Thymus (tissue), 11 donors: ENCODE measurements around the gene HPS4. TPM values are rescaled to one million over a fixed set of nuclear protein-coding genes. Genes with fewer than 3 reads are reported as not detected.
A peak's percentile ranks its signal among the peaks of the same experiment; 100 is the strongest.

ENCODE experiments used
- DNase-seq, 9 donors: peaks; one replicate each; pipeline ENCODE4 v3.0.0-alpha.2; 2013; ENCODE audit warnings: low spot score in 9 of 9, low read depth in 6 of 9, missing footprints in 1 of 9
- H3K27ac ChIP-seq, 2 donors: one replicate each; pipeline ENCODE4 v1.5.1; 2013; ENCODE audit warnings: control low read depth in 1 of 2, low read depth in 1 of 2, low read length in 1 of 2, mild to moderate bottlenecking in 1 of 2, moderate library complexity in 1 of 2
- H3K27me3 ChIP-seq, 2 donors: one replicate each; pipeline ENCODE4 v1.5.1; 2013; ENCODE audit warnings: low read length in 1 of 2; ENCODE audit not compliant: control insufficient read depth in 2 of 2, insufficient read depth in 1 of 2
- H3K36me3 ChIP-seq, 2 donors: one replicate each; pipeline ENCODE4 v1.5.1; 2013; ENCODE audit warnings: low read length in 1 of 2, mild to moderate bottlenecking in 1 of 2, moderate library complexity in 1 of 2; ENCODE audit not compliant: control insufficient read depth in 2 of 2, insufficient read depth in 2 of 2
- H3K4me1 ChIP-seq, 2 donors: one replicate each; pipeline ENCODE4 v1.5.1; 2013; ENCODE audit warnings: low read length in 2 of 2; ENCODE audit not compliant: control insufficient read depth in 2 of 2, insufficient read depth in 2 of 2
- H3K4me3 ChIP-seq, 2 donors: one replicate each; pipeline ENCODE4 v1.5.1; 2013; ENCODE audit warnings: low read length in 2 of 2, control low read depth in 1 of 2, mild to moderate bottlenecking in 1 of 2
- H3K9me3 ChIP-seq, 2 donors: one replicate each; pipeline ENCODE4 v1.5.1; 2013; ENCODE audit warnings: low read length in 1 of 2, mild to moderate bottlenecking in 1 of 2; ENCODE audit not compliant: control insufficient read depth in 2 of 2, insufficient read depth in 1 of 2
- WGBS: extraction: QIAGEN DNeasy Blood & Tissue Kit; methylation state at CpG from one replicate; pipeline ENCODE4 v1.1.7; 2013; 5-methylcytosine and 5-hydroxymethylcytosine counted together
- polyA plus RNA-seq: library from polyadenylated mRNA; stranded (reverse); fragments of 200-250 nt; gene quantifications from one replicate; pipeline ENCODE4 v1.2.3, GENCODE V29; 2013
- total RNA-seq: library from RNA; stranded (reverse); fragments of 120-200 nt; gene quantifications from one replicate; pipeline ENCODE4 v1.2.4, GENCODE V29; 2013
- donor health status: healthy.

Gene HPS4
- total and polyA plus RNA-seq, 2 donors, result 20.6 to 32.2 TPM

DNA sequence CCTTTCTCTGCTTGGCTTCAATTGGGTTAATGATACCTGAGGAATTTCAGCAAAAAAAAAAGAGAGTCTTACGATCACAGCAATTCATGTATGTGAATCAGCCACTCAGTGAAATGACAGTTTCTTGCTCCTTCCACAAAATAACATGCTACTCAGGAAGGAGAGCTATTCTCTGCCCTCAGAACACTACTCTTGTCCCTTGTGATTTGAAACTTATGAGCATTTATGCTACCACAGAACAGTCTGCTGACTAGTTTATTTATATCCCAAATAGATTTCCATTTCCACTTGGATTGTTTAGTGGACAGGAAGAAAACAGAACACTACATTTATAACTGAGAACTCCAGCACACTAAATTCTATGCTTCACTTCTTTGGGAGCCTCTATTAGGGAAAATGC is 20.2 kb upstream of the HPS4 start:
- H3K27me3 ChIP-seq, result no peaks in the 10 kb centered on the region
- peaks cover 66 to 83% of the 10 kb centered on the region in 2 donors for H3K36me3 ChIP-seq
- H3K4me1 ChIP-seq, result peaks cover 9 to 12% of the 10 kb centered on the region in 2 donors
- H3K27ac ChIP-seq, result peak overlapping the region; percentile 76 to 80
- no peak overlapping the region for H3K4me3 ChIP-seq
- WGBS, result 84% methylated on average over 1 of the region's 1 CpG
- H3K9me3 ChIP-seq, result no peaks in the 10 kb centered on the region
- no peak for DNase-seq

DNA sequence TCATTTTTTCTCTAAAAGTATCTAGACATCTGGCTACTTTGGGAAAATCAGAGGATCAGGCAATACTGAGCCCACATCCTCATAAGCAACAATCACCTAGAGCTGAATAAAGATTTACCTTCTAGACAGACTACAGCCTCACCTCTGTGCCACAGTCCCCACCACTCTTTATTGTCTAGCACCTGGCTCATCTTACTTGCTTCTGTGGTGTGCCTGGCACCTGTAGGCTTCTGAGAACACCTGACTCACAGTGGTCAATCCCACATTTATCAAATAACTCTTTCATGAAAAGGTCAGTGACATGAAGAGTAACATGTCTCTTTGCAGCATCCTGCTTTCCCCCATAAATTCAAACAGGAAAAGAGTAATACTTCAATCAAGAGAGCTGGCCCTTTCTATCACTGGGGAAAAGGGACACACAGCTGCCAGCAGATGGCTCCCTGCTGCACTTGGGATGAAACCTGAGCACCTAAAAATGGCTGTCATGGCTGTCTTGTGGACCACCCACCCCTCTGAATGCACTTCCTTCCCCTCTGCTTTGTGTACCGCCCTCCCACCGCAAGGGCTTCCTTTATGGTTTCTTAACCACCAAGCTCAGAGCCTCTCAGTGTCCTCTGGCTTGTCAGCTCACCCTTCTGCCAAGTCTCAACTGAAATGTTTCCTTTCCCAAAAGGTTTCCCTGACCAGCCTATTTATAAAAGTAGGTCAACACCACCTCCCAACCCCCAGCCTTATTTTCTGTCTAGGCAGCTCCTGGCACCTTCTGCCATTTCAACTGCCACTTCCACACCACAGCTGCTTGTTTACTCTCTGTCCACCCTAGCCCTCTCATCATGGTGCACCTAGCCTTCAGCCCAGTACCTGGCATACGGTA is 19.3 kb upstream of the HPS4 start:
- WGBS, result 8% methylated on average over 3 of the region's 3 CpGs
- Histone ChIP-seq H3K36me3 (peaks cover 65 to 80% of the 10 kb centered on the region in 2 donors), H3K27ac (peak overlapping the region; percentile 76 to 80), H3K4me3 (no peak overlapping the region), H3K9me3 (no peaks in the 10 kb centered on the region), H3K27me3 (no peaks in the 10 kb centered on the region), H3K4me1 (peaks cover 9 to 12% of the 10 kb centered on the region in 2 donors)
- peak in 5 of 9 donors; percentile 64 to 93 (median 82) for DNase-seq

DNA sequence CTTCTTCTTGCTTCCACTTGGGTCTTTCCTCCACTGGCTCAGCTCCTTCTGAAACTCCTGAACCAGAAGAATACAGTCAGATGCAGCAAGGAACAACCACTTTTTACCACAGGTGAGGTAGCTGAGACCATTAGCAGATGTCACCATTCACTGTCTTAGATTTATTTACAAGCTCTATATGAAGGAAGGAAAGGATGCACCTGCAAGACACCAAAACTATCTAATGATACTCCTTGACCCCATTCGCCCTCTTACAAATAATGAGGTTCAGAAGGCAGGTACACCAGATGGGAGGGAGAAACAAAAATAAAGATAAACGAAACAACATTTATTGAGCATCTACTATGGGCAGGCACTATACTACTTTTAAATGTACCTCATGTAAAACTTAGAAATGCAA is 18.4 kb upstream of the HPS4 start:
- Histone ChIP-seq H3K27me3 (no peaks in the 10 kb centered on the region), H3K4me1 (peaks cover 9 to 12% of the 10 kb centered on the region in 2 donors), H3K27ac (no peak overlapping the region), H3K4me3 (no peak overlapping the region), H3K9me3 (no peaks in the 10 kb centered on the region), H3K36me3 (peaks cover 67 to 79% of the 10 kb centered on the region in 2 donors)
- WGBS, result 95% methylated on average over 2 of the region's 2 CpGs
- no peak for DNase-seq

DNA sequence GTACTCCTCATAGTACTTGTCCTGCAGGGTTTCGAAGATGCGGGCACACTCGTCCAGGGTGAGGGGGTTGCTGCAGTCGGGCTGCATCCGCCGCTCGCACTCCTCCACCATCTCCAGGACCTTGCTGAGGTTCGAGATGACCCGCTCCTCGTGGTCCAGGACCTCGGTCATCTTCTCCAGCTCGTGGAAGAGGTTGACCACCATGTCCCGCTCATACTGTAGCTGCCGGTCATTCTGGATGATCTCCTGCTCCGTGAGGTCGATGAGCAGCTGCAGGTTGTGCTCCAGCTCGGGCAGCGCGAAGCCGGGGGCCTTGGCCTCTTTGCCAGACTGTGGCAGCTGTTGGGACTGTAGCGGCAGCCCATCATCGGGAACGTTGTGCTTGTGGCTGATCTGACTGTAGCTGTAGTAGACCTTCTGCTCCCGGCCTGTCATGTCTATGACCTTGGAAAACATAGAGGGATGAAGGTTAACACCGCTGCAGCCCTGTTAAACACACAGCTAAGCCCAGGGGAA is 15.7 kb upstream of the HPS4 start:
- no peak overlapping the region for H3K27ac ChIP-seq
- no peak for DNase-seq
- H3K4me3 ChIP-seq, result no peak overlapping the region
- no peaks in the 10 kb centered on the region for H3K27me3 ChIP-seq
- no peaks in the 10 kb centered on the region for H3K9me3 ChIP-seq
- H3K36me3 ChIP-seq, result peaks cover 69 to 79% of the 10 kb centered on the region in 2 donors
- H3K4me1 ChIP-seq, result peaks cover 9 to 12% of the 10 kb centered on the region in 2 donors
- WGBS, result 93% methylated on average over 25 of the region's 25 CpGs

DNA sequence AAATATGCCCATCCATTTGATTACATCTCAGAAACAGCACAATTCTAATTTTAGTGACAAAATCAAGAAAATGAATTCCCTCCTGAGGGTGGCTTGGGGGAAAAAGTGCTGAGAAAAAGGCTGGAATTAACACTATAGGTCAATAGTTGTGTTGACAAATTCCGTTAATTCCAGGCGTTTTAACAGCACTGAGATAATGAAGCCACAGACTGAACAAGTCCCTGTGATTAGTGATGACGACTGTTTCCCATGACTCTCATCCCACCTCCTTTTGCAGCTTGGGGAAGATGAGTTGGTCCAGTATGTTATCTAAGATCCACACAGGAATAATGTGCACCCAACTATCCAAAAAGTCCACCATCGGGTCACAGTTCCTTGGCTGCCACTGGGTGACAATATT is 12.9 kb upstream of the HPS4 start:
- Histone ChIP-seq H3K36me3 (peaks cover 78% of the 10 kb centered on the region in 2 donors), H3K9me3 (no peaks in the 10 kb centered on the region), H3K27me3 (no peaks in the 10 kb centered on the region), H3K4me1 (no peaks in the 10 kb centered on the region), H3K27ac (no peak overlapping the region), H3K4me3 (no peak overlapping the region)
- 97% methylated on average over 4 of the region's 4 CpGs for WGBS
- no peak for DNase-seq

DNA sequence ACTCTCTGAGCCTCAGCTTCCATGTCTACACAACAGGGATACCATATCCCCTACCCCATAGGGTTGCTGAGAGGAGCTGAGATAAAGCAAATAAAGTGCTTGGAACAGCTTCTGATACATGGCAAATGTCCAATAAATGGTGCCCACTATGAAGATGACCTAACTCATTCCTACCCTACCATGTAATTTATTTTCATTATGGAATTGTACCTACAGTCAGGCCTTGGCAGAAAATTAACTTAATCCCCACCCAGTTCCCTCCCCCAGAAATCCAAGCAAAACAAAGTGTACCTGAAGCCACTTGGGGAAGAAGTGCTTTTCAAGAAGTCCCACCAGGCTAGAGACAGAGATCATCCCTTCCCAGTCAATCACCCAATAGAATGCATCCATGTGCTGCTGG is 10.9 kb upstream of the HPS4 start:
- no peak overlapping the region for H3K27ac ChIP-seq
- H3K36me3 ChIP-seq, result peaks cover 71 to 80% of the 10 kb centered on the region in 2 donors

DNA sequence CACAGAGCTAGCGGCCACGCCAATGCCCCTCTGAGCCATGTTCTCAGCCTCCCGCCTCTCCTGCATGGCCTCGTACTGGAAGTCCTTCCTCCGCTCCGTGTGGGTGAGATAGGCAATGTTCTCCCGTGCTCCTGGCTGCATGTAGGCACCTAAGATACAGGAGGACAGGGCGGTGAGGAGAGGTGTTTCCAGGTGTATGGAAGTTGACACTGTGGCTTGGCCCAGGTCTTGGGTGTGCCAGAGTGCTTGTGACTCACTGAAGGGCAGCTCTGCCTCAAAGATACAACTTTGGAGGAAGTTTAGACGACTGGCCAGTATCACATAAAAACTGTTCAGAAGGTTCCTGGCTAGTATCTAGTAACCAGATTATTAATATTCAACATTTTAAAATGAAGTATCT is 8.6 kb upstream of the HPS4 start:
- no peaks in the 10 kb centered on the region for H3K9me3 ChIP-seq
- H3K27me3 ChIP-seq, result no peaks in the 10 kb centered on the region
- no peak overlapping the region for H3K4me3 ChIP-seq
- H3K4me1 ChIP-seq, result no peaks in the 10 kb centered on the region
- H3K27ac ChIP-seq, result no peak overlapping the region
- DNase-seq, result no peak
- peaks cover 74 to 88% of the 10 kb centered on the region in 2 donors for H3K36me3 ChIP-seq
- 97% methylated on average over 9 of the region's 9 CpGs for WGBS

More for the DNA sequence above, 10.9 kb upstream of the HPS4 start:
- no peak overlapping the region for H3K4me3 ChIP-seq
- H3K9me3 ChIP-seq, result no peaks in the 10 kb centered on the region
- H3K4me1 ChIP-seq, result no peaks in the 10 kb centered on the region
- H3K27me3 ChIP-seq, result no peaks in the 10 kb centered on the region
- DNase-seq, result no peak

DNA sequence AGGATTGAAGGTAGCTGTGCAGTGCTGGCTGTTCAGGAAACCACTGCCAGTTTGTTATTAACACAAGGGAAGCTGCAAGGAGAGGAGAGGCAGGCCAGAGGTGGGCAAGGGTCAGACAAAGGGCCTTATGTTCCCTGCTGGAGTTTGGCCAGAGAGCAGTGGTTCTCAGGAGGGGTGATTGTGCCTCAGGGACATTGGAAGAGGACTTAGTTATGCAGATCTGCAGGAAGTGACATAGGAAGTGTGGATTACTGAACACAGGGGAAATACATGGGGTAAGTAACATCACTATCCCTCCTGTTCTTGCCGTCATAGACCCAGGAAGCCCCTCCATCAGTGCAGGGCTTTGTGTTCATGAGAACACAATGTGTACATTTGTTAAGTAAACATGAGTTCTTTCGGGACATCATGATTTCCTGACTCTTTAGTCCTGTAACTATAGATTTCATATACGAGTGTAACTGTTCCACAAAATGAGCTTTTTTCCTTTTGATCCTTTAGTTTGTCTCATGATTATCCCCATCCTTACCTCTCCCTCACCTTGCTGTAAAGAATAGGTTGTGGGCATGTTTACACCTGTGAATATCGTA is 6.0 kb upstream of the HPS4 start:
- 95% methylated on average over 4 of the region's 4 CpGs for WGBS
- H3K9me3 ChIP-seq, result no peaks in the 10 kb centered on the region
- no peak overlapping the region for H3K27ac ChIP-seq
- DNase-seq, result no peak
- peaks cover under 1% of the 10 kb centered on the region in 2 donors for H3K4me1 ChIP-seq
- no peak overlapping the region for H3K4me3 ChIP-seq
- no peaks in the 10 kb centered on the region for H3K27me3 ChIP-seq
- H3K36me3 ChIP-seq, result peaks cover 49 to 66% of the 10 kb centered on the region in 2 donors

DNA sequence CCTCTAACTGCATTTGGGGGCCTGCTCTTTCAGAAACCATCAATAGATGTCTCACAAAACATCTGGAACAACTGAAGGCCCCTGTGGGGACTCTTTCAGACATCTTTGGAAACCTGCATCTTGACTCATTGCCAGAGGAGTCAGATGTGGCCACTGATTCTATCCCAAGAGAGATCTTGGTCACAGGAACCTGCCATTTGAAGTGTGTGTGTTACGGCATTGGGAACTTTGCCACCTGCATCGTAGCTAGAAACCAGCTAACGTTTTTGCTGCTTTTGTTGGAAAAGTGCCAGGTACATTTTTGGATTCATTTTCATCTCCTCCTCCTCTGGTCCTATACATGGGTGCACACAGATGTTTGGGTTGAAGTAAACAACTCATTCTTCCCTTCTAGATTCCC is 4.4 kb upstream of the HPS4 start:
- 48% methylated on average over 3 of the region's 3 CpGs for WGBS
- Histone ChIP-seq H3K27ac (no peak overlapping the region), H3K4me3 (no peak overlapping the region), H3K4me1 (peaks cover 9 to 10% of the 10 kb centered on the region in 2 donors), H3K27me3 (no peaks in the 10 kb centered on the region), H3K36me3 (peaks cover 34 to 52% of the 10 kb centered on the region in 2 donors), H3K9me3 (no peaks in the 10 kb centered on the region)
- no peak for DNase-seq
